Fibroblast of lung (primary cell): Measurements from ENCODE around the gene LONP2. TPM values are rescaled to one million over a fixed set of nuclear protein-coding genes. Genes with fewer than 3 reads are reported as not detected.

Experiments
- DNase-seq, 2 donors: peaks; one replicate each; pipeline versions ENCODE4 v3.0.0 to v3.0.0-alpha.2; 2010; ENCODE audit warnings: low read depth in 2 of 2
- H2AFZ ChIP-seq: 2 replicates; pipeline ENCODE4 v1.5.1; 2012; ENCODE audit warnings: low read length, control low read depth, inconsistent platforms
- H3K27ac ChIP-seq: 2 replicates; pipeline ENCODE4 v1.5.1; 2011; ENCODE audit warnings: low read length, control low read depth; ENCODE audit not compliant: insufficient read depth
- H3K27me3 ChIP-seq: 2 replicates; pipeline ENCODE4 v1.5.1; 2011; ENCODE audit warnings: mild to moderate bottlenecking, low read length; ENCODE audit not compliant: control insufficient read depth, insufficient read depth
- H3K36me3 ChIP-seq: 2 replicates; pipeline ENCODE4 v1.5.1; 2011; ENCODE audit warnings: low read length; ENCODE audit not compliant: control insufficient read depth, insufficient read depth
- H3K4me1 ChIP-seq: 2 replicates; pipeline ENCODE4 v1.5.1; 2011; ENCODE audit warnings: low read length; ENCODE audit not compliant: control insufficient read depth, insufficient read depth; ENCODE audit errors: extremely low read depth
- H3K4me2 ChIP-seq: 2 replicates; pipeline ENCODE4 v1.5.1; 2011; ENCODE audit warnings: low read length, control low read depth; ENCODE audit not compliant: insufficient read depth; ENCODE audit errors: extremely low read depth
- H3K4me3 ChIP-seq, 4 experiments: fragments of 200-600 bp in 1 of 4; sonication (generic) in 1 of 4; replicated peaks in 1 of 4; 2 replicates each; pipeline ENCODE4 v1.5.1; 2011 to 2016; ENCODE audit warnings: low read length in 4 of 4, low read depth in 3 of 4, mild to moderate bottlenecking in 3 of 4, control low read depth in 2 of 4, inconsistent platforms in 1 of 4, mixed read lengths in 1 of 4; ENCODE audit not compliant: insufficient read depth in 1 of 4; ENCODE audit errors: control extremely low read depth in 1 of 4
- H3K79me2 ChIP-seq: 2 replicates; pipeline ENCODE4 v1.5.1; 2012; ENCODE audit warnings: mild to moderate bottlenecking, low read length, inconsistent platforms; ENCODE audit not compliant: control insufficient read depth, insufficient read depth
- H3K9ac ChIP-seq: 2 replicates; pipeline ENCODE4 v1.5.1; 2011; ENCODE audit warnings: mild to moderate bottlenecking, low read length, control low read depth; ENCODE audit not compliant: insufficient read depth
- H3K9me3 ChIP-seq: 2 replicates; pipeline ENCODE4 v1.5.1; 2012; ENCODE audit warnings: low read depth, low read length; ENCODE audit not compliant: control insufficient read depth, insufficient read depth
- H4K20me1 ChIP-seq: 2 replicates; pipeline ENCODE4 v1.5.1; 2011; ENCODE audit warnings: low read length; ENCODE audit not compliant: control insufficient read depth, insufficient read depth; ENCODE audit errors: extremely low read depth
- CTCF ChIP-seq, 2 donors: IDR thresholded peaks in 1 of 2; conservative IDR thresholded peaks in 1 of 2; 1 replicate in 1 of 2; 2 replicates in 1 of 2; pipeline ENCODE4 v1.5.1; 2011 to 2012; ENCODE audit warnings: low read length in 2 of 2, control low read depth in 1 of 2, inconsistent platforms in 1 of 2, low read depth in 1 of 2, mild to moderate bottlenecking in 1 of 2
- EZH2 ChIP-seq: IDR thresholded peaks from 2 replicates; pipeline ENCODE4 v1.5.1; 2012; ENCODE audit warnings: low read length, control low read depth, mild to moderate bottlenecking; ENCODE audit errors: missing control alignments
- polyA plus RNA-seq, 2 donors: library from polyadenylated mRNA; depleted of rRNA in 1 of 2; stranded (reverse) in 1 of 2; unstranded in 1 of 2; fragments of >200 nt; gene quantifications; 2 replicates each; pipeline ENCODE4 v1.2.1, GENCODE V29; 2011 to 2012; ENCODE audit warnings: missing spikeins in 1 of 2
- total RNA-seq: library from RNA; depleted of rRNA; stranded (reverse); fragments of >200 nt; gene quantifications from 2 replicates; pipeline ENCODE4 v1.2.1, GENCODE V29; 2014

LONP2 gene
- total and polyA plus RNA-seq, 2 donors (not counting 1 experiment from before 2014, with no cell fraction given) = 44.0 to 60.8 TPM

- Histone ChIP-seq H4K20me1 (no peaks in the 10 kb centered on the region), H3K9ac (no peak overlapping the region), H3K27ac (no peak overlapping the region), H3K27me3 (no peaks in the 10 kb centered on the region), H3K4me2 (no peak overlapping the region), H3K9me3 (no peaks in the 10 kb centered on the region), H3K36me3 (no peaks in the 10 kb centered on the region), H2AFZ (no peak overlapping the region), H3K4me1 (no peaks in the 10 kb centered on the region), H3K4me3 (no peak overlapping the region), H3K79me2 (no peaks in the 10 kb centered on the region)
- no peak for TF ChIP-seq EZH2
- TF ChIP-seq CTCF (conservative IDR thresholded peaks at IDR 0.05 in 1 of 2, IDR thresholded peaks at IDR 0.05 in 1 of 2; ENCODE audit: low read depth in 1 of 2, low read length in 2 of 2) = peak; percentile 50 to 52
- DNase-seq = peak; percentile 22 to 66
These were observed 27.6 kb downstream of the LONP2 start for GRCh38 chr16:48271728-48272127.

- no peak for TF ChIP-seq CTCF (conservative IDR thresholded peaks at IDR 0.05 in 1 of 2, IDR thresholded peaks at IDR 0.05 in 1 of 2; ENCODE audit: low read depth in 1 of 2, low read length in 2 of 2)
- TF ChIP-seq EZH2 = no peak
These were observed 28.8 kb downstream of the LONP2 start for GRCh38 chr16:48272837-48273421.

GRCh38 chr16:48274476-48274875 lies 30.4 kb downstream of the LONP2 start:
- H3K9ac ChIP-seq = no peak overlapping the region
- no peak overlapping the region for H3K4me3 ChIP-seq
- H2AFZ ChIP-seq = no peak overlapping the region
- no peak overlapping the region for H3K27ac ChIP-seq
- TF ChIP-seq EZH2 = no peak
- no peak for TF ChIP-seq CTCF (conservative IDR thresholded peaks at IDR 0.05 in 1 of 2, IDR thresholded peaks at IDR 0.05 in 1 of 2; ENCODE audit: low read depth in 1 of 2, low read length in 2 of 2)
- H3K27me3 ChIP-seq = no peaks in the 10 kb centered on the region
- no peak for DNase-seq
- H3K79me2 ChIP-seq = no peaks in the 10 kb centered on the region
- no peaks in the 10 kb centered on the region for H3K9me3 ChIP-seq
- peaks cover 1% of the 10 kb centered on the region for H3K36me3 ChIP-seq
- no peaks in the 10 kb centered on the region for H4K20me1 ChIP-seq
- no peaks in the 10 kb centered on the region for H3K4me1 ChIP-seq
- no peak overlapping the region for H3K4me2 ChIP-seq

More at GRCh38 chr16:48272837-48273421, 28.8 kb downstream of the LONP2 start:
- no peak overlapping the region for H3K9ac ChIP-seq
- H3K4me2 ChIP-seq = peak overlapping the region; percentile 33
- no peaks in the 10 kb centered on the region for H3K36me3 ChIP-seq
- no peak overlapping the region for H3K4me3 ChIP-seq
- no peaks in the 10 kb centered on the region for H3K79me2 ChIP-seq
- H4K20me1 ChIP-seq = no peaks in the 10 kb centered on the region
- no peak overlapping the region for H3K27ac ChIP-seq
- no peaks in the 10 kb centered on the region for H3K9me3 ChIP-seq
- peak in 1 of 2 donors; percentile 16 for DNase-seq
- no peaks in the 10 kb centered on the region for H3K4me1 ChIP-seq
- H3K27me3 ChIP-seq = no peaks in the 10 kb centered on the region
- H2AFZ ChIP-seq = no peak overlapping the region
